HepG2 (cell line): Measurements from ENCODE around the gene FSCN2. TPM values are rescaled to one million over a fixed set of nuclear protein-coding genes. Genes with fewer than 3 reads are reported as not detected.

Experiments
- DNMT3B ChIP-seq: conservative IDR thresholded peaks from 2 replicates; pipeline ENCODE4 v1.6.1; 2016; ENCODE audit warnings: missing biosample characterization, control low read depth
- HNRNPL ChIP-seq: fragments of 200-400 bp; formaldehyde crosslinking; IDR thresholded peaks from 2 replicates; pipeline ENCODE4 v1.6.1; 2017; ENCODE audit warnings: mild to moderate bottlenecking, low read depth, low read length
- HOXA3 ChIP-seq: sonication (generic); formaldehyde crosslinking; IDR thresholded peaks from 2 replicates; pipeline ENCODE4 v1.5.0; 2020; ENCODE audit warnings: missing genetic modification reagents
- PRDM15 ChIP-seq: sonication (generic); formaldehyde crosslinking; IDR thresholded peaks from 2 replicates; pipeline ENCODE4 v1.4.0; 2020; ENCODE audit warnings: missing genetic modification reagents
- RFXAP ChIP-seq: sonication (generic); formaldehyde crosslinking; IDR thresholded peaks from 2 replicates; pipeline ENCODE4 v1.4.0; 2020; ENCODE audit warnings: missing genetic modification reagents, borderline replicate concordance
- SAP130 ChIP-seq: IDR thresholded peaks from 2 replicates; pipeline ENCODE4 v1.6.1; 2016; ENCODE audit warnings: low read depth
- TP53 ChIP-seq: sonication (generic); formaldehyde crosslinking; conservative IDR thresholded peaks from 2 replicates; pipeline ENCODE4 v1.4.0; 2020; ENCODE audit warnings: missing genetic modification reagents
- ZBTB33 ChIP-seq: sonication (generic); formaldehyde crosslinking; IDR thresholded peaks from 2 replicates; pipeline ENCODE4 v1.4.0; 2020; ENCODE audit warnings: missing genetic modification reagents
- ZNF160 ChIP-seq: sonication (generic); formaldehyde crosslinking; IDR thresholded peaks from 2 replicates; pipeline ENCODE4 v1.8.0; 2022; ENCODE audit warnings: mild to moderate bottlenecking, inconsistent platforms, missing genetic modification reagents
- ZNF3 ChIP-seq: IDR thresholded peaks from 2 replicates; pipeline ENCODE4 v1.7.0; 2017; ENCODE audit warnings: inconsistent platforms
- ZNF350 ChIP-seq: sonication (generic); formaldehyde crosslinking; IDR thresholded peaks from 2 replicates; pipeline ENCODE4 v1.4.0; 2020; ENCODE audit warnings: mild to moderate bottlenecking, low read depth, missing genetic modification reagents, borderline replicate concordance
- ZNF597 ChIP-seq: sonication (generic); formaldehyde crosslinking; IDR thresholded peaks from 2 replicates; pipeline ENCODE4 v1.5.0; 2020; ENCODE audit warnings: missing genetic modification reagents
- ZNF670 ChIP-seq: sonication (generic); formaldehyde crosslinking; IDR thresholded peaks from 2 replicates; pipeline ENCODE4 v1.8.0; 2022; ENCODE audit warnings: mild to moderate bottlenecking, missing genetic modification reagents, borderline replicate concordance
- ZNF691 ChIP-seq: sonication (generic); formaldehyde crosslinking; IDR thresholded peaks from 2 replicates; pipeline ENCODE4 v1.4.0; 2020; ENCODE audit warnings: missing genetic modification reagents, low read depth, mild to moderate bottlenecking, borderline replicate concordance
- ZNF75D ChIP-seq: sonication (generic); formaldehyde crosslinking; IDR thresholded peaks from 2 replicates; pipeline ENCODE4 v1.8.1; 2023; ENCODE audit warnings: missing genetic modification reagents, mild to moderate bottlenecking, borderline replicate concordance
- ZNF891 ChIP-seq: sonication (generic); formaldehyde crosslinking; IDR thresholded peaks from 2 replicates; pipeline ENCODE4 v1.5.0; 2020; ENCODE audit warnings: mild to moderate bottlenecking, missing genetic modification reagents
- ZSCAN31 ChIP-seq: sonication (generic); formaldehyde crosslinking; IDR thresholded peaks from 2 replicates; pipeline ENCODE4 v1.5.0; 2020; ENCODE audit warnings: low read depth, mild to moderate bottlenecking, missing genetic modification reagents
- polyA plus RNA-seq, 8 experiments: library from polyadenylated mRNA; depleted of rRNA in 3 of 8; stranded (reverse) in 7 of 8; unstranded in 1 of 8; fragments of >200 nt; fragmentation: Illumina TruSeq in 4 of 8; extraction: Trizol in 4 of 8; gene quantifications; 2 replicates each; pipeline versions ENCODE4 v1.2.1 to v1.2.3, GENCODE V29; 2011 to 2016; ENCODE audit warnings: low read depth in 4 of 8, missing spikeins in 1 of 8, mixed read lengths in 1 of 8; ENCODE audit not compliant: insufficient read depth in 1 of 8
- total RNA-seq, 5 experiments: library from RNA; depleted of rRNA; stranded (reverse); fragments of >200 nt; fragmentation: Illumina TruSeq; extraction: Trizol; gene quantifications; 2 replicates each; pipeline ENCODE4 v1.2.3, GENCODE V29; 2016; ENCODE audit warnings: low read depth in 1 of 5
- TF ChIP-seq, protein P1 (sequence below): sonication (generic); formaldehyde crosslinking; conservative IDR thresholded peaks from 2 replicates; pipeline ENCODE4 v1.8.1; 2023; ENCODE audit warnings: missing genetic modification reagents

FSCN2 gene
- total and polyA plus RNA-seq, 2 of the 13 experiments (the other 11 are each of a cell fraction or from before 2014, with no cell fraction given), result 0.09 TPM; not detected in 1

GRCh38 chr17:81518785-81519283 is 9.3 kb upstream of the FSCN2 start (continued):
- TF ChIP-seq, protein P1, sequence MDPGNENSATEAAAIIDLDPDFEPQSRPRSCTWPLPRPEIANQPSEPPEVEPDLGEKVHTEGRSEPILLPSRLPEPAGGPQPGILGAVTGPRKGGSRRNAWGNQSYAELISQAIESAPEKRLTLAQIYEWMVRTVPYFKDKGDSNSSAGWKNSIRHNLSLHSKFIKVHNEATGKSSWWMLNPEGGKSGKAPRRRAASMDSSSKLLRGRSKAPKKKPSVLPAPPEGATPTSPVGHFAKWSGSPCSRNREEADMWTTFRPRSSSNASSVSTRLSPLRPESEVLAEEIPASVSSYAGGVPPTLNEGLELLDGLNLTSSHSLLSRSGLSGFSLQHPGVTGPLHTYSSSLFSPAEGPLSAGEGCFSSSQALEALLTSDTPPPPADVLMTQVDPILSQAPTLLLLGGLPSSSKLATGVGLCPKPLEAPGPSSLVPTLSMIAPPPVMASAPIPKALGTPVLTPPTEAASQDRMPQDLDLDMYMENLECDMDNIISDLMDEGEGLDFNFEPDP (CRISPR knock-in tag), result no peak
- TF ChIP-seq ZNF75D (CRISPR knock-in tag) (no peak), ZBTB33 (CRISPR knock-in tag) (peak; percentile 39; the same call in 1 of the 2 replicates), HNRNPL (no peak), SAP130 (no peak), ZNF350 (no peak), PRDM15 (CRISPR knock-in tag) (no peak), DNMT3B (CRISPR knock-in tag) (no peak), ZNF691 (CRISPR knock-in tag) (no peak), ZNF3 (no peak), TP53 (CRISPR knock-in tag) (no peak), ZNF891 (CRISPR knock-in tag) (no peak; the same call in 1 of the 2 replicates), ZNF597 (CRISPR knock-in tag) (no peak), ZNF670 (CRISPR knock-in tag) (no peak), RFXAP (CRISPR knock-in tag) (peak; percentile 22; the same call in 1 of the 2 replicates), HOXA3 (CRISPR knock-in tag) (no peak; the same call in 1 of the 2 replicates), ZNF160 (CRISPR knock-in tag) (no peak; the same call in 1 of the 2 replicates), ZSCAN31 (CRISPR knock-in tag) (no peak)
